NT2/D1 (cell line): ENCODE measurements around the gene TMEM175.

ENCODE experiments used
- SUZ12 ChIP-seq: IDR thresholded peaks from 2 replicates; pipeline ENCODE4 v1.6.1; 2011; ENCODE audit not compliant: insufficient read length, insufficient read depth; ENCODE audit errors: extremely low read depth
- YY1 ChIP-seq: IDR thresholded peaks from 2 replicates; pipeline ENCODE4 v1.6.1; 2011; ENCODE audit not compliant: insufficient read length, insufficient read depth
- ZNF274 ChIP-seq: IDR thresholded peaks from 2 replicates; pipeline ENCODE4 v1.6.1; 2011; ENCODE audit warnings: mild to moderate bottlenecking, low read depth, low read length

DNA sequence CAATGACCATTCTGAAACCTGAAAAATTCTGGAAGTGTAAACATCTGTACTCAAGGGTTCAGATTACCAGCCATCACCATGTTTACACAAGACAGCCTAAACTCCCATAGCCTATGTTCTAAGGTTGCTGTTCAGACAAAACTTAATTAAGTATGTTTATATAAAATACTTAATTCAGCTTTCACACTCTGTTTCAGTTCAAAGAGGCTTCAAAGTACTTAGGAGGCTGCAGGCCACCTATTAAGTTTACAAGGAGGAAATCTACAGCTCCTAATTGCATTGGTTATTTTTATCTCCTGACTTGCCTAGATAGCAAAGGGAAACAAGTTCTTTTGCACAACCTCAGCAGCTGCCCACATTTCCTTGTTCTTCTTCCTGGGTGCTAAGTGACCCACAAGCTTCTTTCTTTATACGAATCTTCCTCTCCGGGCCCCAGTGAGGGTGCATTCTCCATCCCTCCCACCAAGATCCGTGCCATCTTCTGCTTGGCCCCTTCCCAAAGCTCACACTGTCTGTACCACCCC lies 2.2 kb upstream of the TMEM175 start:
- no peak for TF ChIP-seq ZNF274
- no peak for TF ChIP-seq SUZ12
- no peak for TF ChIP-seq YY1
